IMR-90 (cell line): ENCODE results near the gene ST3GAL3.

Source experiments
- CEBPB ChIP-seq: IDR thresholded peaks from 2 replicates; pipeline ENCODE4 v1.6.1; 2012; ENCODE audit warnings: low read depth, low read length, improper control_type of control experiment
- CTCF ChIP-seq: conservative IDR thresholded peaks from 2 replicates; pipeline ENCODE4 v1.5.1; 2012; ENCODE audit warnings: mild to moderate bottlenecking, low read depth, low read length, improper control_type of control experiment
- ELK1 ChIP-seq: fragments of 150-350 bp; IDR thresholded peaks from 2 replicates; pipeline ENCODE4 v1.6.1; 2016; ENCODE audit warnings: low read depth, mild to moderate bottlenecking, low read length, moderate library complexity, borderline replicate concordance
- POLR2A ChIP-seq: IDR thresholded peaks from 2 replicates; pipeline ENCODE4 v1.6.1; 2012; ENCODE audit warnings: mild to moderate bottlenecking, low read depth, low read length
- RCOR1 ChIP-seq: IDR thresholded peaks from 2 replicates; pipeline ENCODE4 v1.6.1; 2012; ENCODE audit warnings: mild to moderate bottlenecking, low read length, improper control_type of control experiment; ENCODE audit not compliant: insufficient replicate concordance
- SMC3 ChIP-seq: fragments of 150-350 bp; IDR thresholded peaks from 2 replicates; pipeline ENCODE4 v1.6.1; 2016; ENCODE audit warnings: low read depth, mild to moderate bottlenecking, antibody characterized with exemption, low read length, moderate library complexity
- USF2 ChIP-seq: fragments of 150-350 bp; IDR thresholded peaks from 2 replicates; pipeline ENCODE4 v1.6.1; 2017; ENCODE audit warnings: mild to moderate bottlenecking, antibody characterized with exemption, low read length, low read depth

GRCh38 chr1:43774359-43774758 lies 67.0 kb downstream of the ST3GAL3 start:
- TF ChIP-seq ELK1 (no peak), CTCF (no peak), POLR2A (no peak), RCOR1 (no peak), SMC3 (no peak), CEBPB (peak; percentile 94), USF2 (no peak)
